Measurements from ENCODE around the gene KIAA0513. TPM values are rescaled to one million over a fixed set of nuclear protein-coding genes. Genes with fewer than 3 reads are reported as not detected.

The KIAA0513 gene
- total RNA-seq, 1 experiment from 2014 or later = 12.4 TPM

- intact Hi-C loops (cut with micrococcal nuclease; ENCODE audit: unreplicated experiment) = no loop called here
- H3K4me3 Mint-ChIP-seq (ENCODE audit: low read depth, unreplicated experiment) = no peak overlapping the region
- BruUV-seq (replicated peaks) = no TSS peak
Measured at GRCh38 chr16:85056211-85056748, 28.7 kb downstream of the KIAA0513 start.

GRCh38 chr16:85057212-85057889, 29.8 kb downstream of the KIAA0513 start:
- Mint-ChIP-seq H3K27me3 (ENCODE audit: unreplicated experiment) (no peaks in the 10 kb centered on the region), H3K36me3 (ENCODE audit: insufficient read depth, unreplicated experiment) (no peaks in the 10 kb centered on the region), H3K27ac (ENCODE audit: unreplicated experiment) (no peak overlapping the region), H3K4me1 (ENCODE audit: low read depth, unreplicated experiment) (peaks cover 15% of the 10 kb centered on the region), H3K9me3 (ENCODE audit: low read depth, unreplicated experiment) (no peaks in the 10 kb centered on the region), H3K4me3 (ENCODE audit: low read depth, unreplicated experiment) (no peak overlapping the region)
- no TSS peak for BruUV-seq (replicated peaks)
- intact Hi-C loops (cut with micrococcal nuclease; ENCODE audit: unreplicated experiment) = no loop called here
- TF ChIP-seq CTCF (IDR thresholded peaks at IDR 0.05; ENCODE audit: unreplicated experiment) = peak; percentile 28
- CTCF ChIA-PET = interaction anchor here (0.7 to 1.8 kb wide), 3 partner anchors 29 to 63 kb away, joined by 3 to 6 read pairs (median 5); no protein-coding TSS in a partner anchor
- DNase-seq = peak; percentile 62

More at GRCh38 chr16:85056211-85056748, 28.7 kb downstream of the KIAA0513 start:
- TF ChIP-seq CTCF (IDR thresholded peaks at IDR 0.05; ENCODE audit: unreplicated experiment) = no peak
- H3K27me3 Mint-ChIP-seq (ENCODE audit: unreplicated experiment) = no peaks in the 10 kb centered on the region
- no peaks in the 10 kb centered on the region for H3K36me3 Mint-ChIP-seq (ENCODE audit: insufficient read depth, unreplicated experiment)
- CTCF ChIA-PET = interaction anchor here (0.6 to 1.8 kb wide), 4 partner anchors 28 to 84 kb away, joined by 3 to 6 read pairs (median 3); no protein-coding TSS in a partner anchor
- H3K9me3 Mint-ChIP-seq (ENCODE audit: low read depth, unreplicated experiment) = no peaks in the 10 kb centered on the region
- peaks cover 15% of the 10 kb centered on the region for H3K4me1 Mint-ChIP-seq (ENCODE audit: low read depth, unreplicated experiment)
- H3K27ac Mint-ChIP-seq (ENCODE audit: unreplicated experiment) = no peak overlapping the region
- DNase-seq = no peak

- no TSS peak for BruUV-seq (replicated peaks)
- no peak for DNase-seq
- H3K9me3 Mint-ChIP-seq (ENCODE audit: low read depth, unreplicated experiment) = no peaks in the 10 kb centered on the region
- CTCF ChIA-PET = interaction anchor here (1.0 to 1.8 kb wide), 2 partner anchors 29 to 63 kb away, joined by 5 to 6 read pairs; no protein-coding TSS in a partner anchor
- intact Hi-C loops (cut with micrococcal nuclease; ENCODE audit: unreplicated experiment) = no loop called here
- H3K4me3 Mint-ChIP-seq (ENCODE audit: low read depth, unreplicated experiment) = no peak overlapping the region
- H3K4me1 Mint-ChIP-seq (ENCODE audit: low read depth, unreplicated experiment) = peaks cover 15% of the 10 kb centered on the region
- TF ChIP-seq CTCF (IDR thresholded peaks at IDR 0.05; ENCODE audit: unreplicated experiment) = no peak
- no peak overlapping the region for H3K27ac Mint-ChIP-seq (ENCODE audit: unreplicated experiment)
- H3K27me3 Mint-ChIP-seq (ENCODE audit: unreplicated experiment) = no peaks in the 10 kb centered on the region
- no peaks in the 10 kb centered on the region for H3K36me3 Mint-ChIP-seq (ENCODE audit: insufficient read depth, unreplicated experiment)
Measured at GRCh38 chr16:85057948-85058347, 30.4 kb downstream of the KIAA0513 start.

- intact Hi-C loops (cut with micrococcal nuclease; ENCODE audit: unreplicated experiment) = no loop called here
- TF ChIP-seq CTCF (IDR thresholded peaks at IDR 0.05; ENCODE audit: unreplicated experiment) = no peak
- CTCF ChIA-PET = no interaction called here
Measured at GRCh38 chr16:85058909-85059308, 31.3 kb downstream of the KIAA0513 start.

More at GRCh38 chr16:85058909-85059308, 31.3 kb downstream of the KIAA0513 start:
- Mint-ChIP-seq H3K4me3 (ENCODE audit: low read depth, unreplicated experiment) (no peak overlapping the region), H3K4me1 (ENCODE audit: low read depth, unreplicated experiment) (peaks cover 15% of the 10 kb centered on the region), H3K9me3 (ENCODE audit: low read depth, unreplicated experiment) (no peaks in the 10 kb centered on the region), H3K36me3 (ENCODE audit: insufficient read depth, unreplicated experiment) (no peaks in the 10 kb centered on the region), H3K27ac (ENCODE audit: unreplicated experiment) (no peak overlapping the region), H3K27me3 (ENCODE audit: unreplicated experiment) (no peaks in the 10 kb centered on the region)
- no TSS peak for BruUV-seq (replicated peaks)
- no peak for DNase-seq

Data from Calu3 (cell line).